A673 (cell line): ENCODE results near the gene CHKA. TPM values are rescaled to one million over a fixed set of nuclear protein-coding genes. Genes with fewer than 3 reads are reported as not detected.

Experiments
- BruUV-seq: library from RNA; stranded (reverse); fragments of 400-500 nt; replicated peaks from 2 replicates; lab custom pipeline; 2021; lab: Mats Ljungman, UMichigan
- CTCF ChIA-PET: fragments of 300-600 bp; sonication (Branson Sonifier 250); formaldehyde crosslinking; loops from one replicate; lab custom pipeline; 2022; ENCODE audit warnings: antibody characterized with exemption; lab: Charles Lee
- POLR2A ChIA-PET: fragments of 300-600 bp; sonication (Branson Sonifier 250); formaldehyde crosslinking; loops from one replicate; lab custom pipeline; 2022; ENCODE audit warnings: antibody characterized with exemption; ENCODE audit not compliant: low non-redundant PET; lab: Charles Lee
- DNase-seq: peaks from one replicate; pipeline ENCODE4 v3.0.0-alpha.2; 2015; ENCODE audit warnings: low spot score
- H3K27ac ChIP-seq: fragments of 200-600 bp; sonication (generic); 2 replicates; pipeline ENCODE4 v1.5.1; 2016; ENCODE audit warnings: mixed run types, low read depth, mild to moderate bottlenecking, mixed read lengths, antibody characterized with exemption, low read length; ENCODE audit not compliant: poor library complexity, severe bottlenecking
- H3K27me3 ChIP-seq: fragments of 200-600 bp; sonication (generic); replicated peaks from 2 replicates; pipeline ENCODE4 v1.6.1; 2017; ENCODE audit warnings: mixed run types, low read depth, mild to moderate bottlenecking, mixed read lengths, antibody characterized with exemption, low read length; ENCODE audit not compliant: insufficient read depth, poor library complexity
- H3K36me3 ChIP-seq: fragments of 200-600 bp; sonication (generic); 2 replicates; pipeline ENCODE4 v1.6.1; 2016; ENCODE audit warnings: mixed run types, mild to moderate bottlenecking, mixed read lengths, antibody characterized with exemption, low read length; ENCODE audit not compliant: insufficient read depth, poor library complexity, severe bottlenecking
- H3K4me1 ChIP-seq: fragments of 200-600 bp; sonication (generic); 2 replicates; pipeline ENCODE4 v1.6.1; 2017; ENCODE audit warnings: mixed run types, mild to moderate bottlenecking, mixed read lengths, antibody characterized with exemption, low read length; ENCODE audit not compliant: insufficient read depth, poor library complexity, severe bottlenecking
- H3K4me3 ChIP-seq: fragments of 200-600 bp; sonication (generic); 2 replicates; pipeline ENCODE4 v1.5.1; 2016; ENCODE audit warnings: low read depth, mixed run types, mild to moderate bottlenecking, mixed read lengths, low read length; ENCODE audit not compliant: poor library complexity, severe bottlenecking
- H3K9me3 ChIP-seq: fragments of 200-600 bp; sonication (generic); 2 replicates; pipeline ENCODE4 v1.6.1; 2016; ENCODE audit warnings: mixed run types, low read depth, mild to moderate bottlenecking, mixed read lengths, antibody characterized with exemption, low read length; ENCODE audit not compliant: poor library complexity, severe bottlenecking
- EZH2 ChIP-seq: fragments of 200-600 bp; sonication (generic); IDR thresholded peaks from 2 replicates; pipeline ENCODE4 v1.6.1; 2017; ENCODE audit warnings: borderline replicate concordance, low read depth, mild to moderate bottlenecking, mixed read lengths, antibody characterized with exemption, low read length; ENCODE audit not compliant: poor library complexity, severe bottlenecking
- intact Hi-C: fragments of 100-400 bp; cut with micrococcal nuclease; formaldehyde crosslinking; loops from one replicate; pipeline ENCODE4 v1.10.0; 2022; ENCODE audit not compliant: unreplicated experiment
- total RNA-seq: library from RNA; stranded (reverse); gene quantifications from 2 replicates; pipeline ENCODE4 v1.2.3, GENCODE V29; 2021
- TF ChIP-seq, protein P1 (sequence below): fragments of 300-800, 200-600 bp; sonication (generic); conservative IDR thresholded peaks from 2 replicates; pipeline ENCODE4 v1.5.1; 2017; ENCODE audit warnings: low read depth, mild to moderate bottlenecking, antibody characterized with exemption, low read length, moderate library complexity, mixed read lengths

CHKA gene
- total RNA-seq, 1 experiment from 2014 or later: 37.5 TPM

DNA sequence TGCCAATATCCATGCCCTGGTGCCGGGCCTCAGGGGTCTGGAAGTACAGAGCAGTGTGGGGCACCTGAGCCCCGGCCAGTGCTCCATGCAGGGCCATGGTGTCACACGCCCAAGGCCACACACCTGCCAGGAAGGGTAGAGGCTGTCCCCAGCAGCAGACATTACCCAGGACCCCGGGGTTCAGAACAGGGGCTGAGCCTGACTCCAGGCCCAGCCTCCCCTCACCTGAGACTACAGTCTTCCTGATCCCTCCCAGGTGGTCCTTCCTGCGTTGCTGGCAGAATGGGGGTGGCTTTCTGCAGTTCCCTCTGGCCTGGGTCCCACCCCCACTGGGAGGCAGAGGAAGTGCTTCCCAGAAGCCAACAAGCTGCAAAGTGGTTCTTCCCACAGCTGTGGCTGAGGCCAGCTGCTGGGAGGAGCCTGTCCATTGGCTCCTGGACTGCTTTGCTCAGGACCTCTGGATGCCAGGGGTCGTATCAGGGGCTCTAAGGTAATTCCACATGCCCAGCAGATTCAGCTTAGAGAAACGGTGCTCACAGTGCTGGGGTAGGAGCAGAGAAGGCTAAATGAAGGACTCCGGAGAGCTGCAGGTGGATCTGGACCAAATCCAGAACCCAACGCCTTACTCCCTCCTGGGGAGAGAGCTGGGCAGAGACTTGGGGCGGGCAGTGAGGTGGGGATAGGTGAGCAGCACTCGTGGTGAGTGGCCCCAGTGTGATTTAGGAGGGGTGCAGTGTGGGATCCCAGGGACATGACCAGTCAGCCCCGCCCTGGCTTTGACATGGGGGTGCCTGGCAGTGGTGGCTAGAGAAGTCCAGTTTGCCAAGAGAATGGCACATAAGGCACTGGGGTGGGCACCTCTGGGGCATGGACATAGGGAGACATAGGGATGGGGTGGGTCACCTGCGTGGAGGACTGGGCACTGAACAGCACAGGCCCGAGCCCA, 69.7 kb downstream of the CHKA start:
- POLR2A ChIA-PET: no interaction called here
- intact Hi-C loops: no loop called here
- BruUV-seq: no TSS peak
- Histone ChIP-seq H3K27ac (no peak overlapping the region), H3K27me3 (no peaks in the 10 kb centered on the region), H3K4me3 (no peak overlapping the region), H3K4me1 (no peaks in the 10 kb centered on the region), H3K36me3 (no peaks in the 10 kb centered on the region), H3K9me3 (no peaks in the 10 kb centered on the region)
- no peak for DNase-seq
- CTCF ChIA-PET: no interaction called here
- TF ChIP-seq, protein P1, sequence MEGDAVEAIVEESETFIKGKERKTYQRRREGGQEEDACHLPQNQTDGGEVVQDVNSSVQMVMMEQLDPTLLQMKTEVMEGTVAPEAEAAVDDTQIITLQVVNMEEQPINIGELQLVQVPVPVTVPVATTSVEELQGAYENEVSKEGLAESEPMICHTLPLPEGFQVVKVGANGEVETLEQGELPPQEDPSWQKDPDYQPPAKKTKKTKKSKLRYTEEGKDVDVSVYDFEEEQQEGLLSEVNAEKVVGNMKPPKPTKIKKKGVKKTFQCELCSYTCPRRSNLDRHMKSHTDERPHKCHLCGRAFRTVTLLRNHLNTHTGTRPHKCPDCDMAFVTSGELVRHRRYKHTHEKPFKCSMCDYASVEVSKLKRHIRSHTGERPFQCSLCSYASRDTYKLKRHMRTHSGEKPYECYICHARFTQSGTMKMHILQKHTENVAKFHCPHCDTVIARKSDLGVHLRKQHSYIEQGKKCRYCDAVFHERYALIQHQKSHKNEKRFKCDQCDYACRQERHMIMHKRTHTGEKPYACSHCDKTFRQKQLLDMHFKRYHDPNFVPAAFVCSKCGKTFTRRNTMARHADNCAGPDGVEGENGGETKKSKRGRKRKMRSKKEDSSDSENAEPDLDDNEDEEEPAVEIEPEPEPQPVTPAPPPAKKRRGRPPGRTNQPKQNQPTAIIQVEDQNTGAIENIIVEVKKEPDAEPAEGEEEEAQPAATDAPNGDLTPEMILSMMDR: no peak
- TF ChIP-seq EZH2: no peak

DNA sequence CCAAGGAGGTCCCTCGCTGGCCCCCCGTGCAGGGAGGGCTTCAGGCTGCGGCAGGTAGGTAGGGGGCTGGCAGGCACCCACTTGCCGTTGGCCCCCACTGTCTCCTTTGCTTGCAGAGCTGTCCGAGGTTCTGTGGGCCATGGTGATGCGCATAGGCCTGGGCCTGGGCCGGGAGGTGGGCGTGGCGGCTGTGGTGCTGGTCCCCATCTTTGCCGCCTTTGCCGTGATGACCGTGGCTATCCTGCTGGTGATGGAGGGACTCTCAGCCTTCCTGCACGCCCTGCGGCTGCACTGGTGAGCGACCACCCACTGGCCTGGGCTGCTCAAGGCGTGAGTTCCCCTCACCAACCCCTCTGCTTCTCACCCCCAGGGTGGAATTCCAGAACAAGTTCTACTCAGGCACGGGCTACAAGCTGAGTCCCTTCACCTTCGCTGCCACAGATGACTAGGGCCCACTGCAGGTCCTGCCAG, 70.8 kb downstream of the CHKA start:
- no peaks in the 10 kb centered on the region for H3K9me3 ChIP-seq
- ChIA-PET CTCF (no interaction called here), POLR2A (no interaction called here)
- H3K4me1 ChIP-seq: no peaks in the 10 kb centered on the region
- no peak overlapping the region for H3K27ac ChIP-seq
- no TSS peak for BruUV-seq
- H3K4me3 ChIP-seq: no peak overlapping the region
- H3K27me3 ChIP-seq: no peaks in the 10 kb centered on the region
- TF ChIP-seq, protein P1: no peak
- no peak for TF ChIP-seq EZH2
- intact Hi-C loops: no loop called here
- DNase-seq: no peak
- H3K36me3 ChIP-seq: no peaks in the 10 kb centered on the region

DNA sequence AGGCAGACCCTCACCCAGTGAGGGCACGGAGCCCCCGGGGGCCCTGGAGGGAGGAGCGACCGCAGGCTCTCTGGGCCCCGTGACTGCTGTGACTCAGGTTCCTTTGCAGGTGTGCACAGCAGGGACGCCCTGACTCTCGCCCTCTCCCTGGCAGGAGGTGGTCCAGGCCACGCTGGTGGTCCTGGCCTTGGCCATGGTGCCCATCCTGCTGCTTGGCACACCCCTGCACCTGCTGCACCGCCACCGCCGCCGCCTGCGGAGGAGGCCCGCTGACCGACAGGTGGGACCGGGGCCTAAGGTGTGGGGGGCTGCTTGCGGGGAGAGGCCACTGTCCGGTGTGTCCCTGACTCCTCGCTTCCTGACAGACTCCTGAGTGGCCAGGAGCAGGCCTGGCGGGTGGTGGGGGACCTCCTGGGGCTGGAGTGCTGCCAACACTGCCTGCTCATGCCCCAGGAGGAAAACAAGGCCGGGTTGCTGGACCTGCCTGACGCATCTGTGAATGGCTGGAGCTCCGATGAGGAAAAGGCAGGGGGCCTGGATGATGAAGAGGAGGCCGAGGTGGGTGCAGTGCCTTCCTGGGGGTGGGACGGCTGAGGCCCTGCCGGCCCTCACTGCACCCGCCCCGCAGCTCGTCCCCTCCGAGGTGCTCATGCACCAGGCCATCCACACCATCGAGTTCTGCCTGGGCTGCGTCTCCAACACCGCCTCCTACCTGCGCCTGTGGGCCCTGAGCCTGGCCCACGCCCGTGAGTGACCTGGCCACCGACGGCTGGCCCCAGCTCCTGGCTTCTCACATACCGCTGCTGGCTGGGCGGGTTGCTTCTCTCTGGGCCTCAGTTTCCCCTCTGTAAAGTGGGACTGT, 71.4 kb downstream of the CHKA start:
- CTCF ChIA-PET: no interaction called here

More for the DNA sequence above, 71.4 kb downstream of the CHKA start:
- Histone ChIP-seq H3K36me3 (no peaks in the 10 kb centered on the region), H3K4me1 (no peaks in the 10 kb centered on the region), H3K4me3 (no peak overlapping the region), H3K9me3 (no peaks in the 10 kb centered on the region), H3K27ac (no peak overlapping the region), H3K27me3 (no peaks in the 10 kb centered on the region)
- POLR2A ChIA-PET: no interaction called here
- BruUV-seq: no TSS peak
- TF ChIP-seq EZH2: no peak
- TF ChIP-seq, protein P1: no peak
- intact Hi-C loops: no loop called here
- DNase-seq: no peak
